HepG2 (cell line): ENCODE data around the gene PITPNM2. TPM values are rescaled to one million over a fixed set of nuclear protein-coding genes. Genes with fewer than 3 reads are reported as not detected.

Source experiments
- ATAC-seq: fragments of 200-7000 bp; cut with Tn5 transposase; 3 replicates; pipeline ENCODE4 v1.9.1; 2020; ENCODE audit warnings: mild to moderate bottlenecking, moderate library complexity
- BruUV-seq: library from RNA; stranded (reverse); fragments of 400-500 nt; replicated peaks from 2 replicates; lab custom pipeline; 2021; lab: Mats Ljungman, UMichigan
- CTCF ChIA-PET: fragments of 300-600 bp; formaldehyde crosslinking; extraction: SDS; loops from one replicate; lab custom pipeline; 2021; ENCODE audit warnings: low total read pairs, inconsistent platforms, low intra/inter-chr PET ratio; lab: Yijun Ruan, JAX
- POLR2A ChIA-PET: fragments of 350-600 bp; sonication (Branson Sonifier 250); formaldehyde crosslinking; loops from one replicate; lab custom pipeline; 2020; ENCODE audit warnings: antibody characterized with exemption, inconsistent platforms; lab: Yijun Ruan, JAX
- DNase-seq: peaks from one replicate; pipeline ENCODE4 v3.0.0-alpha.2; 2015; ENCODE audit warnings: low spot score
- FAIRE-seq: peaks from 3 replicates; lab custom pipeline; 2011; peaks lifted over from hg19 to GRCh38; lab: Jason Lieb, UNC
- H2AFZ ChIP-seq: one replicate; pipeline ENCODE4 v1.6.1; 2011; ENCODE audit warnings: low read length, inconsistent platforms
- H3K27ac ChIP-seq: fragments of 300-600 bp; 3 replicates; pipeline ENCODE4 v1.8.0; 2011; ENCODE audit warnings: mixed run types, mild to moderate bottlenecking, mixed read lengths, low read length, inconsistent platforms; ENCODE audit not compliant: insufficient read depth; ENCODE audit errors: extremely low read length
- H3K27me3 ChIP-seq, 2 experiments: fragments of 200-600 bp in 1 of 2; 2 replicates in 1 of 2; 3 replicates in 1 of 2; pipeline versions ENCODE4 v1.6.0 to v1.8.0; 2011; ENCODE audit warnings: low read length in 2 of 2, mild to moderate bottlenecking in 2 of 2, moderate library complexity in 2 of 2, inconsistent platforms in 1 of 2; ENCODE audit not compliant: insufficient read depth in 2 of 2, control insufficient read depth in 1 of 2
- H3K36me3 ChIP-seq, 2 experiments: fragments of 200-600 bp in 1 of 2; replicated peaks in 1 of 2; 2 replicates in 1 of 2; 3 replicates in 1 of 2; pipeline versions ENCODE4 v1.5.1 to v1.8.0; 2011; ENCODE audit warnings: low read length in 2 of 2, inconsistent platforms in 1 of 2; ENCODE audit not compliant: insufficient read depth in 2 of 2, control insufficient read depth in 1 of 2
- H3K4me1 ChIP-seq: 2 replicates; pipeline ENCODE4 v1.5.1; 2012; ENCODE audit warnings: low read length, inconsistent platforms; ENCODE audit not compliant: insufficient read depth
- H3K4me2 ChIP-seq: 2 replicates; pipeline ENCODE4 v1.6.0; 2011; ENCODE audit warnings: low read depth, low read length, inconsistent platforms
- H3K4me3 ChIP-seq, 3 experiments: fragments of 200-600 bp in 1 of 3; sonication (generic), shearing (Covaris generic) in 1 of 3; replicated peaks in 1 of 3; 2 replicates each; pipeline ENCODE4 v1.5.1; 2011 to 2016; ENCODE audit warnings: low read length in 3 of 3, inconsistent platforms in 2 of 3, low read depth in 2 of 3, mild to moderate bottlenecking in 2 of 3, control low read depth in 1 of 3, mixed read lengths in 1 of 3; ENCODE audit not compliant: insufficient read depth in 1 of 3
- H3K79me2 ChIP-seq: one replicate; pipeline ENCODE4 v1.6.1; 2011; ENCODE audit warnings: low read length, inconsistent platforms; ENCODE audit not compliant: insufficient read depth
- H3K9ac ChIP-seq: 2 replicates; pipeline ENCODE4 v1.6.0; 2011; ENCODE audit warnings: mild to moderate bottlenecking, low read depth, low read length, inconsistent platforms; ENCODE audit not compliant: insufficient read depth
- H3K9me3 ChIP-seq: 2 replicates; pipeline ENCODE4 v1.5.1; 2012; ENCODE audit warnings: mild to moderate bottlenecking, low read length
- H4K20me1 ChIP-seq: 2 replicates; pipeline ENCODE4 v1.6.0; 2011; ENCODE audit warnings: inconsistent platforms, mild to moderate bottlenecking, low read length, moderate library complexity; ENCODE audit not compliant: insufficient read depth
- ADNP ChIP-seq: sonication (generic); formaldehyde crosslinking; IDR thresholded peaks from 2 replicates; pipeline ENCODE4 v1.4.0; 2020; ENCODE audit warnings: missing genetic modification reagents
- ATF7 ChIP-seq, 2 experiments: fragments of 450-650 bp in 1 of 2; sonication (generic) in 1 of 2; formaldehyde crosslinking in 1 of 2; IDR thresholded peaks; 2 replicates each; pipeline versions ENCODE4 v1.4.0 to v1.6.1; 2016 to 2020; ENCODE audit warnings: antibody characterized with exemption in 1 of 2, mild to moderate bottlenecking in 1 of 2, missing genetic modification reagents in 1 of 2
- HNF4A ChIP-seq: sonication (generic); formaldehyde crosslinking; IDR thresholded peaks from 2 replicates; pipeline ENCODE4 v1.4.0; 2020; ENCODE audit warnings: missing genetic modification reagents
- HNF4G ChIP-seq, 2 experiments: sonication (generic) in 1 of 2; formaldehyde crosslinking in 1 of 2; IDR thresholded peaks; 2 replicates each; pipeline versions ENCODE4 v1.4.0 to v1.6.1; 2011 to 2020; ENCODE audit warnings: borderline replicate concordance in 2 of 2, low read depth in 2 of 2, mild to moderate bottlenecking in 2 of 2, low read length in 1 of 2, missing genetic modification reagents in 1 of 2, moderate library complexity in 1 of 2
- HNRNPLL ChIP-seq: fragments of 200-400 bp; formaldehyde crosslinking; IDR thresholded peaks from 2 replicates; pipeline ENCODE4 v1.6.1; 2017; ENCODE audit warnings: mild to moderate bottlenecking, low read depth, low read length; ENCODE audit not compliant: poor library complexity, severe bottlenecking
- KLF6 ChIP-seq: IDR thresholded peaks from 2 replicates; pipeline ENCODE4 v1.8.0; 2016; ENCODE audit warnings: missing biosample characterization, missing genetic modification reagents
- NR2F6 ChIP-seq, 2 experiments: IDR thresholded peaks; 2 replicates each; pipeline ENCODE4 v1.6.1; 2016; ENCODE audit warnings: antibody characterized with exemption in 1 of 2, mild to moderate bottlenecking in 1 of 2
- RARA ChIP-seq: IDR thresholded peaks from 2 replicates; pipeline ENCODE4 v1.6.1; 2016; ENCODE audit warnings: missing genetic modification reagents, missing compliant biosample characterization
- SPEN ChIP-seq: sonication (generic); formaldehyde crosslinking; IDR thresholded peaks from 2 replicates; pipeline ENCODE4 v1.5.1; 2020; ENCODE audit warnings: low read depth, mild to moderate bottlenecking, missing genetic modification reagents
- TRIM24 ChIP-seq: sonication (generic); formaldehyde crosslinking; IDR thresholded peaks from 2 replicates; pipeline ENCODE4 v1.8.0; 2022; ENCODE audit warnings: mild to moderate bottlenecking, missing genetic modification reagents
- ZBTB33 ChIP-seq: sonication (generic); formaldehyde crosslinking; IDR thresholded peaks from 2 replicates; pipeline ENCODE4 v1.4.0; 2020; ENCODE audit warnings: missing genetic modification reagents
- ZC3H4 ChIP-seq: sonication (generic); formaldehyde crosslinking; IDR thresholded peaks from 2 replicates; pipeline ENCODE4 v1.4.0; 2020; ENCODE audit warnings: missing genetic modification reagents, borderline replicate concordance
- WGBS: methylation state at CpG from one replicate; pipeline ENCODE4 v1.1.6; 2017; ENCODE audit warnings: low lambda C conversion rate; 5-methylcytosine and 5-hydroxymethylcytosine counted together
- in situ Hi-C: cut with HindIII; loops from 2 replicates; pipeline ENCODE4 v1.10.0; 2017; ENCODE audit warnings: low pct_unique_long_range_greater_than_20kb; ENCODE audit not compliant: extremely low pct_ligation_motif_present
- intact Hi-C: fragments of 100-400 bp; cut with micrococcal nuclease; formaldehyde crosslinking; loops from one replicate; pipeline ENCODE4 v1.10.0; 2022; ENCODE audit not compliant: unreplicated experiment
- polyA plus RNA-seq, 8 experiments: library from polyadenylated mRNA; depleted of rRNA in 3 of 8; stranded (reverse) in 7 of 8; unstranded in 1 of 8; fragments of >200 nt; fragmentation: Illumina TruSeq in 4 of 8; extraction: Trizol in 4 of 8; gene quantifications; 2 replicates each; pipeline versions ENCODE4 v1.2.1 to v1.2.3, GENCODE V29; 2011 to 2016; ENCODE audit warnings: low read depth in 4 of 8, missing spikeins in 1 of 8, mixed read lengths in 1 of 8; ENCODE audit not compliant: insufficient read depth in 1 of 8
- total RNA-seq, 5 experiments: library from RNA; depleted of rRNA; stranded (reverse); fragments of >200 nt; fragmentation: Illumina TruSeq; extraction: Trizol; gene quantifications; 2 replicates each; pipeline ENCODE4 v1.2.3, GENCODE V29; 2016; ENCODE audit warnings: low read depth in 1 of 5
- TF ChIP-seq, protein P1 (sequence below): sonication (generic); formaldehyde crosslinking; IDR thresholded peaks from 2 replicates; pipeline ENCODE4 v1.4.0; 2020; ENCODE audit warnings: missing genetic modification reagents, borderline replicate concordance
- TF ChIP-seq, protein P2 (sequence below): IDR thresholded peaks from 2 replicates; pipeline ENCODE4 v1.4.0; 2020; ENCODE audit warnings: mild to moderate bottlenecking, missing genetic modification reagents
- TF ChIP-seq, protein P3 (sequence below): sonication (generic); formaldehyde crosslinking; IDR thresholded peaks from 2 replicates; pipeline ENCODE4 v1.5.0; 2020; ENCODE audit warnings: mild to moderate bottlenecking, low read depth, missing genetic modification reagents, borderline replicate concordance

Gene PITPNM2
- total and polyA plus RNA-seq, 2 of the 13 experiments (the other 11 are each of a cell fraction or from before 2014, with no cell fraction given) = 4.2 to 5.3 TPM

GRCh38 chr12:123104809-123105208, 46.1 kb downstream of the PITPNM2 start:
- H3K9me3 ChIP-seq = no peaks in the 10 kb centered on the region
- intact Hi-C loops = no loop called here
- no peaks in the 10 kb centered on the region for H4K20me1 ChIP-seq
- WGBS = 31% methylated on average over 4 of the region's 4 CpGs
- BruUV-seq = no TSS peak
- H3K4me3 ChIP-seq = no peak overlapping the region
- in situ Hi-C loops = no loop called here
- H3K9ac ChIP-seq = peak overlapping the region; percentile 11; the same call in 1 of the 2 replicates
- ATAC-seq (peak; percentile 88), FAIRE-seq (peak; percentile 4), DNase-seq (peak; percentile 27)
- peaks cover 53% of the 10 kb centered on the region for H3K4me1 ChIP-seq
- H3K79me2 ChIP-seq = no peaks in the 10 kb centered on the region
- peaks cover 8 to 20% of the 10 kb centered on the region in 2 experiments; a peak in 4 of 5 replicates for H3K36me3 ChIP-seq
- H2AFZ ChIP-seq = no peak overlapping the region
- H3K27me3 ChIP-seq = no peaks in the 10 kb centered on the region
- H3K27ac ChIP-seq = peak overlapping the region; percentile 28
- ChIA-PET CTCF (no interaction called here), POLR2A (interaction anchor here (0.7 to 1.4 kb wide), 3 partner anchors 16 to 128 kb away, joined by 3 to 4 read pairs (median 3); partner anchors contain the start of genes MPHOSPH9 and MTRFR)
- 0 out of 2 replicates have a peak overlapping the region, but pooled peaks have one; percentile 20 for H3K4me2 ChIP-seq
- TF ChIP-seq HNRNPLL (no peak), RARA (CRISPR knock-in tag) (peak; percentile 33; the same call in 1 of the 2 replicates), TRIM24 (no peak), HNF4G (IDR thresholded peaks at IDR 0.05; ENCODE audit: borderline replicate concordance, low read depth, low read length) (peak; percentile 36; the same call in 1 of the 2 replicates), HNF4G (CRISPR knock-in tag; IDR thresholded peaks at IDR 0.05; ENCODE audit: borderline replicate concordance, low read depth) (no peak), HNF4A (CRISPR knock-in tag) (peak; percentile 69), ATF7 (IDR thresholded peaks at IDR 0.05) (no peak), ATF7 (CRISPR knock-in tag; IDR thresholded peaks at IDR 0.05) (no peak), SPEN (CRISPR knock-in tag) (0 out of 2 replicates have a peak, but pooled peaks have one; percentile 20), ADNP (CRISPR knock-in tag) (no peak), KLF6 (CRISPR knock-in tag) (no peak), NR2F6 (IDR thresholded peaks at IDR 0.05) (no peak), NR2F6 (CRISPR knock-in tag; IDR thresholded peaks at IDR 0.05) (peak; percentile 34; the same call in 1 of the 2 replicates), ZBTB33 (no peak), ZC3H4 (CRISPR knock-in tag) (no peak)
- TF ChIP-seq, protein P1, sequence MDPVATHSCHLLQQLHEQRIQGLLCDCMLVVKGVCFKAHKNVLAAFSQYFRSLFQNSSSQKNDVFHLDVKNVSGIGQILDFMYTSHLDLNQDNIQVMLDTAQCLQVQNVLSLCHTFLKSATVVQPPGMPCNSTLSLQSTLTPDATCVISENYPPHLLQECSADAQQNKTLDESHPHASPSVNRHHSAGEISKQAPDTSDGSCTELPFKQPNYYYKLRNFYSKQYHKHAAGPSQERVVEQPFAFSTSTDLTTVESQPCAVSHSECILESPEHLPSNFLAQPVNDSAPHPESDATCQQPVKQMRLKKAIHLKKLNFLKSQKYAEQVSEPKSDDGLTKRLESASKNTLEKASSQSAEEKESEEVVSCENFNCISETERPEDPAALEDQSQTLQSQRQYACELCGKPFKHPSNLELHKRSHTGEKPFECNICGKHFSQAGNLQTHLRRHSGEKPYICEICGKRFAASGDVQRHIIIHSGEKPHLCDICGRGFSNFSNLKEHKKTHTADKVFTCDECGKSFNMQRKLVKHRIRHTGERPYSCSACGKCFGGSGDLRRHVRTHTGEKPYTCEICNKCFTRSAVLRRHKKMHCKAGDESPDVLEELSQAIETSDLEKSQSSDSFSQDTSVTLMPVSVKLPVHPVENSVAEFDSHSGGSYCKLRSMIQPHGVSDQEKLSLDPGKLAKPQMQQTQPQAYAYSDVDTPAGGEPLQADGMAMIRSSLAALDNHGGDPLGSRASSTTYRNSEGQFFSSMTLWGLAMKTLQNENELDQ (CRISPR knock-in tag) = no peak
- TF ChIP-seq, protein P2, sequence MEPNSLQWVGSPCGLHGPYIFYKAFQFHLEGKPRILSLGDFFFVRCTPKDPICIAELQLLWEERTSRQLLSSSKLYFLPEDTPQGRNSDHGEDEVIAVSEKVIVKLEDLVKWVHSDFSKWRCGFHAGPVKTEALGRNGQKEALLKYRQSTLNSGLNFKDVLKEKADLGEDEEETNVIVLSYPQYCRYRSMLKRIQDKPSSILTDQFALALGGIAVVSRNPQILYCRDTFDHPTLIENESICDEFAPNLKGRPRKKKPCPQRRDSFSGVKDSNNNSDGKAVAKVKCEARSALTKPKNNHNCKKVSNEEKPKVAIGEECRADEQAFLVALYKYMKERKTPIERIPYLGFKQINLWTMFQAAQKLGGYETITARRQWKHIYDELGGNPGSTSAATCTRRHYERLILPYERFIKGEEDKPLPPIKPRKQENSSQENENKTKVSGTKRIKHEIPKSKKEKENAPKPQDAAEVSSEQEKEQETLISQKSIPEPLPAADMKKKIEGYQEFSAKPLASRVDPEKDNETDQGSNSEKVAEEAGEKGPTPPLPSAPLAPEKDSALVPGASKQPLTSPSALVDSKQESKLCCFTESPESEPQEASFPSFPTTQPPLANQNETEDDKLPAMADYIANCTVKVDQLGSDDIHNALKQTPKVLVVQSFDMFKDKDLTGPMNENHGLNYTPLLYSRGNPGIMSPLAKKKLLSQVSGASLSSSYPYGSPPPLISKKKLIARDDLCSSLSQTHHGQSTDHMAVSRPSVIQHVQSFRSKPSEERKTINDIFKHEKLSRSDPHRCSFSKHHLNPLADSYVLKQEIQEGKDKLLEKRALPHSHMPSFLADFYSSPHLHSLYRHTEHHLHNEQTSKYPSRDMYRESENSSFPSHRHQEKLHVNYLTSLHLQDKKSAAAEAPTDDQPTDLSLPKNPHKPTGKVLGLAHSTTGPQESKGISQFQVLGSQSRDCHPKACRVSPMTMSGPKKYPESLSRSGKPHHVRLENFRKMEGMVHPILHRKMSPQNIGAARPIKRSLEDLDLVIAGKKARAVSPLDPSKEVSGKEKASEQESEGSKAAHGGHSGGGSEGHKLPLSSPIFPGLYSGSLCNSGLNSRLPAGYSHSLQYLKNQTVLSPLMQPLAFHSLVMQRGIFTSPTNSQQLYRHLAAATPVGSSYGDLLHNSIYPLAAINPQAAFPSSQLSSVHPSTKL (CRISPR knock-in tag) = 0 out of 2 replicates have a peak, but pooled peaks have one; percentile 12
- TF ChIP-seq, protein P3, sequence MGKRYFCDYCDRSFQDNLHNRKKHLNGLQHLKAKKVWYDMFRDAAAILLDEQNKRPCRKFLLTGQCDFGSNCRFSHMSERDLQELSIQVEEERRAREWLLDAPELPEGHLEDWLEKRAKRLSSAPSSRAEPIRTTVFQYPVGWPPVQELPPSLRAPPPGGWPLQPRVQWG (CRISPR knock-in tag) = no peak
